GM12878 (cell line): ENCODE measurements around the gene KASH5.

ENCODE experiments used
- ASH2L ChIP-seq: fragments of 300-600, 200-600 bp; sonication (generic); IDR thresholded peaks from 2 replicates; pipeline ENCODE4 v1.6.1; 2017; ENCODE audit warnings: low read depth, mild to moderate bottlenecking, borderline replicate concordance
- CEBPZ ChIP-seq: fragments of 150-350 bp; IDR thresholded peaks from 2 replicates; pipeline ENCODE4 v1.6.1; 2016; ENCODE audit warnings: low read depth, low read length
- CTCF ChIP-seq, 3 experiments: IDR thresholded peaks in 2 of 3; conservative IDR thresholded peaks in 1 of 3; 2 replicates each; pipeline ENCODE4 v1.5.1; 2011; ENCODE audit warnings: low read depth in 3 of 3, low read length in 3 of 3, mild to moderate bottlenecking in 3 of 3, control low read depth in 2 of 3, moderate library complexity in 2 of 3, inconsistent platforms in 1 of 3, mixed read lengths in 1 of 3; ENCODE audit not compliant: control insufficient read depth in 2 of 3, insufficient read depth in 1 of 3; ENCODE audit errors: extremely low read depth in 1 of 3
- IRF3 ChIP-seq: fragments of 450-650 bp; IDR thresholded peaks from 2 replicates; pipeline ENCODE4 v1.6.1; 2014; ENCODE audit warnings: mild to moderate bottlenecking
- JUNB ChIP-seq: IDR thresholded peaks from 2 replicates; pipeline ENCODE4 v1.6.1; 2016; ENCODE audit warnings: antibody characterized with exemption, mild to moderate bottlenecking
- MTA2 ChIP-seq: fragments of 450-650 bp; IDR thresholded peaks from 2 replicates; pipeline ENCODE4 v1.6.1; 2016; ENCODE audit warnings: low read depth, mild to moderate bottlenecking, moderate library complexity
- POLR2AphosphoS2 ChIP-seq: IDR thresholded peaks from 2 replicates; pipeline ENCODE4 v1.6.1; 2011; ENCODE audit warnings: low read depth, mild to moderate bottlenecking, low read length, improper control_type of control experiment, moderate library complexity
- RELA ChIP-seq: fragments of 450-650 bp; IDR thresholded peaks from 2 replicates; pipeline ENCODE4 v1.8.0; 2014; ENCODE audit warnings: borderline replicate concordance; ENCODE audit not compliant: partially characterized antibody
- SMC3 ChIP-seq: IDR thresholded peaks from 2 replicates; pipeline ENCODE4 v1.6.1; 2011; ENCODE audit warnings: low read length, improper control_type of control experiment, borderline replicate concordance
- SREBF2 ChIP-seq: IDR thresholded peaks from 2 replicates; pipeline ENCODE4 v1.6.1; 2012; ENCODE audit warnings: mild to moderate bottlenecking, low read length
- ZNF274 ChIP-seq: IDR thresholded peaks from one replicate; pipeline ENCODE4 v1.8.0; 2011; ENCODE audit not compliant: insufficient read length, insufficient read depth

- TF ChIP-seq SMC3 (no peak), ZNF274 (no peak), CTCF (IDR thresholded peaks at IDR 0.05 in 2 of 3, conservative IDR thresholded peaks at IDR 0.05 in 1 of 3; ENCODE audit: control insufficient read depth in 2 of 3, extremely low read depth in 1 of 3, insufficient read depth in 1 of 3, low read depth in 3 of 3, low read length in 3 of 3) (no peak), POLR2AphosphoS2 (no peak), ASH2L (no peak), RELA (no peak), SREBF2 (no peak), JUNB (no peak), IRF3 (no peak), CEBPZ (no peak), MTA2 (no peak)
These were observed 25.2 kb upstream of the KASH5 start for GRCh38 chr19:49362929-49363267.
